Osteocyte (in vitro differentiated cells): Measurements from ENCODE around the gene DHX8. TPM values are rescaled to one million over a fixed set of nuclear protein-coding genes. Genes with fewer than 3 reads are reported as not detected.

Experiments
- DNase-seq: peaks from one replicate; pipeline ENCODE4 v3.0.0; 2021; ENCODE audit warnings: mixed read lengths; ENCODE audit not compliant: unreplicated experiment; ENCODE audit errors: extremely low spot score
- H3K27ac Mint-ChIP-seq: one replicate; pipeline ENCODE4 v1.8.0; 2021; ENCODE audit warnings: mild to moderate bottlenecking, mixed read lengths; ENCODE audit not compliant: unreplicated experiment
- H3K27me3 Mint-ChIP-seq: one replicate; pipeline ENCODE4 v1.8.0; 2021; ENCODE audit warnings: mixed read lengths; ENCODE audit not compliant: unreplicated experiment
- H3K36me3 Mint-ChIP-seq: one replicate; pipeline ENCODE4 v1.8.0; 2021; ENCODE audit warnings: mixed read lengths; ENCODE audit not compliant: unreplicated experiment
- H3K4me1 Mint-ChIP-seq: one replicate; pipeline ENCODE4 v1.8.0; 2021; ENCODE audit warnings: mixed read lengths; ENCODE audit not compliant: unreplicated experiment
- H3K4me3 Mint-ChIP-seq: one replicate; pipeline ENCODE4 v1.8.0; 2021; ENCODE audit warnings: mild to moderate bottlenecking, moderate library complexity, mixed read lengths; ENCODE audit not compliant: unreplicated experiment
- H3K9me3 Mint-ChIP-seq: one replicate; pipeline ENCODE4 v1.8.0; 2021; ENCODE audit warnings: mixed read lengths; ENCODE audit not compliant: unreplicated experiment
- total RNA-seq: library from RNA; stranded (reverse); gene quantifications from 2 replicates; pipeline ENCODE4 v1.2.1, GENCODE V29; 2021
- TF ChIP-seq, protein P1 (sequence below): fragments of 200-600 bp; sonication (generic); IDR thresholded peaks from 2 replicates; pipeline ENCODE4 v1.5.0; 2021; ENCODE audit warnings: antibody characterized with exemption, mild to moderate bottlenecking, moderate library complexity

DHX8 gene
- total RNA-seq, 1 donor from 2014 or later: 70.7 TPM

DNA sequence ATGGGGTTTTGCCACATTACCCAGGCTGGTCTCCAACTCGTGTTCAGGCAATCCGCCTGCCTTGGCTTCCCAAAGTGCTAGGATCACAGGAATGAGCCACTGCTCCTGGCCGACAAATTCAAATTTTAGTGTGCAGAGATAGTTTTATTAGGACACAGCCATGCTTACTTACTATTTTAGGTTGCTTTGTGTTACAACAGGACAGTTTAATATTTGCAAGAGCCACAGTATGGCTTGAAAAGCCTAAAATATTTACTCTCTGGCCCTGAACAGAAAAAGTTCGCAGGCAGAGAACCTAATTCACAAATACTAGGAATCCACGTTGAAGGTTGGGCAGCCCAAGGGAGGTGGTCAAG, 75.0 kb downstream of the DHX8 start:
- Mint-ChIP-seq H3K4me1 (peaks cover 11% of the 10 kb centered on the region), H3K4me3 (no peak overlapping the region), H3K27ac (no peak overlapping the region), H3K27me3 (peaks cover 21% of the 10 kb centered on the region), H3K9me3 (no peaks in the 10 kb centered on the region), H3K36me3 (no peaks in the 10 kb centered on the region)
- no peak for DNase-seq
- TF ChIP-seq, protein P1, sequence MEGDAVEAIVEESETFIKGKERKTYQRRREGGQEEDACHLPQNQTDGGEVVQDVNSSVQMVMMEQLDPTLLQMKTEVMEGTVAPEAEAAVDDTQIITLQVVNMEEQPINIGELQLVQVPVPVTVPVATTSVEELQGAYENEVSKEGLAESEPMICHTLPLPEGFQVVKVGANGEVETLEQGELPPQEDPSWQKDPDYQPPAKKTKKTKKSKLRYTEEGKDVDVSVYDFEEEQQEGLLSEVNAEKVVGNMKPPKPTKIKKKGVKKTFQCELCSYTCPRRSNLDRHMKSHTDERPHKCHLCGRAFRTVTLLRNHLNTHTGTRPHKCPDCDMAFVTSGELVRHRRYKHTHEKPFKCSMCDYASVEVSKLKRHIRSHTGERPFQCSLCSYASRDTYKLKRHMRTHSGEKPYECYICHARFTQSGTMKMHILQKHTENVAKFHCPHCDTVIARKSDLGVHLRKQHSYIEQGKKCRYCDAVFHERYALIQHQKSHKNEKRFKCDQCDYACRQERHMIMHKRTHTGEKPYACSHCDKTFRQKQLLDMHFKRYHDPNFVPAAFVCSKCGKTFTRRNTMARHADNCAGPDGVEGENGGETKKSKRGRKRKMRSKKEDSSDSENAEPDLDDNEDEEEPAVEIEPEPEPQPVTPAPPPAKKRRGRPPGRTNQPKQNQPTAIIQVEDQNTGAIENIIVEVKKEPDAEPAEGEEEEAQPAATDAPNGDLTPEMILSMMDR: no peak

DNA sequence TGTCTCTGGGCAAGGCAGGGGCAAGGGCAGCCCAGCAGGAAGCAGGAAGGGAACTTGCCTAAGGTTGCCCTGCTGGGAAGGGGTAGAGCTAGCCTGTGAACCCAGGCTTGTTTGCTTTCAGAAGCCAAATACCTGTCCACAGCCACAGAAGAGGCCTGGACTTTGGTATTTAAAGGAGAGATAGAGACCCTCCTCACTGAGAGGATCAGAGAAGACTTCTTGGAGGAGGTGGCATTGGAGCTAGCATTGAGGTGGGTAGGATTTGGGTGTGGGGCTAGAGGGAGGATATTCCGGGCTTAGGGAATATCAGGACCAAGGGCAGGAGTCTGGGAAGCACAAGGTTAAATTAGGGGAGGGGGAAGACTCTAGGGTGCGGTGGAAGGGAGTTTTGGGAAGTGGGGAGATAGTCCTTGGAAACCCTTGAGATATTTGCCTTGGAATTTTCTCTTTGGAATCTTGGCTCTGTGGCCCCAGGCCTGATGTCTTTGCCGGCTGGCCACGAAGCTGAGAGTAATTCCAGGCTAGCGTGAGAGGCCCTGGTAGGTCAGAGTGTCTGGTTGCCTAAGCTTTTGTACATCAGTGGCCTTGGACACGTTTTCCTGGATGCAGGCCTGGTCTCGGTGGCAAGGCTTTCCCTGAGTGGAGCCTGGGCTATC, 75.5 kb downstream of the DHX8 start:
- Mint-ChIP-seq H3K9me3 (no peaks in the 10 kb centered on the region), H3K4me3 (no peak overlapping the region), H3K27me3 (peaks cover 20% of the 10 kb centered on the region), H3K36me3 (no peaks in the 10 kb centered on the region), H3K4me1 (peaks cover 9% of the 10 kb centered on the region), H3K27ac (no peak overlapping the region)
- no peak for DNase-seq
- TF ChIP-seq, protein P1: no peak

DNA sequence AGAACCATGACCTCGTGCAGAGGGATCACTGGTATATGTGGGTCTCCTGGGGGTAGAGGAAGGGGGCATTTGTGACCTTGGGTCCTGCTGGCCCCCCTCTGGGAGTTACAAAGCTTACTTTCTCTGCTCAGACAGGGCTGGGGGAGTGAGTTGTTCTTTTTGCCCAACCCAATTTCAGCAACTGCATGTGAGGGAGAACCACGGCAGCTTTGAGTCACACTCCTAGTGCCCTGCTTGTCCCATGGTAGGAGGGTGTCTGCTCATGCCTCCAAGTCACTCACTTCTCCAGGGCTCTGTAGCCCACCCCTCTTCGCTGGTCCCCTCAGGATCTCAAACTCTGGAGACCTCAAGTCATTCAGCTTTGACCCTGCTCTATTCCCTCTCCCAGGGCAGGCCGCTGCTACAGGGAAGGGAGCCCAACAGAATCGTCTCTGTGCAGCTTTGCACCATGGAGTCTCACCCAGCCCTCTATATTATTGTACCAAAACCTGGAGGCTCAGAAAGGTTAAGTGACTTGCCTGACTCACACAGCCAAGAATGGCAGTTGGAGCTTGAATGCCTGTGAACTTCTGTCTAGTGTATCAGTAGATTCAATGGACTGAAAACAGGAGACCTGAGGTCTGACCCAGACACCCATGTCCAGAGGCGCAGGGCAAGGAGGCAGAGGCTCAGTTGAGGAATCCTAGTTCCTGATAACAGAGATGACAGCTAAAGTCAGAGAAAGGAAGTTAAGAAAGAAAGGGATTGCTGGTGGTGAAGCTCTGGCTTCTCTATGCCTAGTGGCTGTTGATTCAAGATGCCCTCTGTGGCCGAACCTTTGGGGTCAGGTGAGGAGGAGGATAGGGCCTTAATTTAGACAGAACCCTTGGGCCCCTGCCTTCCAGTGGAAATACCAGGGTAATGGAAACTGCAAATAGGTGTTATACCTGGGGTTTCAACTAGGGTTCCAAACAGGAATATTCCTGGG, 77.0 kb downstream of the DHX8 start:
- peaks cover 22% of the 10 kb centered on the region for H3K27me3 Mint-ChIP-seq
- TF ChIP-seq, protein P1: no peak
- no peaks in the 10 kb centered on the region for H3K9me3 Mint-ChIP-seq
- DNase-seq: no peak
- no peaks in the 10 kb centered on the region for H3K36me3 Mint-ChIP-seq
- H3K27ac Mint-ChIP-seq: no peak overlapping the region
- peaks cover 9% of the 10 kb centered on the region for H3K4me1 Mint-ChIP-seq
- H3K4me3 Mint-ChIP-seq: no peak overlapping the region

DNA sequence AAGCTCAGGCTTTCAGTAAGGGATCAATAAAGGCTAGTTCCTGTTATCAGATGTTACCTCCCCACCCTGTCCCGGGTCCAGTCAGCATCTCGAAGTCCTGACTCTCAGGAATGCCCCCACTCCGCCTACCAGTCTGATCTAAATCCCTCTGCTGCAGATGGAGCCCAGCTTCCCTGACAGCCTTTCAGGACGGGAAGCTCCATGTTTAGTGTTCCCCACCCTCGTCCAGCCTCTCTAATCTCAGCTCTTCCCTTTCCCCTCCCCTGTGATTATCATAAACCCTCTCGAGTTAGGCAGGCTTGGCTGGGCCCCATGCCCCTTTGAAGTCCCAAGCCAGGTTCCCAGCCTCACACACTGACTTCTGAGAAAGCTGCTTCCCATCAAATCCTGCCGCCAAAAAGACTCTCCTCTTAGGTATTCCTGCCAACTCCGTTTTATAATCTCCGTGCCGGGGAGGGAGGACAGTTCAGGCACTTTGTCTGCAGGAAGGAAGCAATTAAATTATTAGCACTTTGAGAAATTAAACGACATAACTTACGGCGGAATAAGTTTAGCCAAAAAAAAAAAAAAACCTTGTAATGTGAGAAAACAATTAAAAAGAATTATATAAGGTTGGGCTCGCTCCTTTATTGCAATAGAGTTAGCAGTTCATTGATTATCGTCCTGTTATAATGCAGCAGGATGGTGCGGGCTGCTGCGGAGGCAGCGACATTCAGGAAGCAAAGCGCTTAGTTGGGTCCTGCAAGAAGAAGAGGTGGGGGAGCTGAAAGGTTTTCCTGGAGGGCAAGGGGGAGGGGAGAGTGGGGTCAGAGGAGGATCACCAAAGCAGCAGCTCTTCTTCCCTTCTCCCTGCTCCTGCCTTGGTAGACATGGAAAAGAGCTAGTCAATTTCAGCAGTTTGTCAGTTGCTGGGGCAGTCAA, 79.2 kb downstream of the DHX8 start:
- TF ChIP-seq, protein P1: no peak
- no peak for DNase-seq
- no peaks in the 10 kb centered on the region for H3K9me3 Mint-ChIP-seq
- H3K4me1 Mint-ChIP-seq: peaks cover 9% of the 10 kb centered on the region
- no peaks in the 10 kb centered on the region for H3K36me3 Mint-ChIP-seq
- peaks cover 22% of the 10 kb centered on the region for H3K27me3 Mint-ChIP-seq
- no peak overlapping the region for H3K27ac Mint-ChIP-seq
- no peak overlapping the region for H3K4me3 Mint-ChIP-seq
